Right cardiac atrium (tissue), 5 donors: ENCODE data around the gene FARP1. TPM values are rescaled to one million over a fixed set of nuclear protein-coding genes. Genes with fewer than 3 reads are reported as not detected.

Experiments
- ATAC-seq, 2 donors: fragments of 200-7000 bp; cut with Tn5 transposase; one replicate each; pipeline versions ENCODE4 v1.8.0 to v1.9.1; 2020; ENCODE audit warnings: moderate library complexity in 2 of 2, mild to moderate bottlenecking in 1 of 2
- DNase-seq, 3 donors: peaks; one replicate each; pipeline ENCODE4 v3.0.0-alpha.2; 2020
- H3K27ac ChIP-seq: one replicate; pipeline ENCODE4 v1.5.1; 2013; ENCODE audit warnings: mild to moderate bottlenecking, low read length, control low read depth, moderate library complexity
- H3K27me3 ChIP-seq: one replicate; pipeline ENCODE4 v1.6.1; 2013; ENCODE audit not compliant: control insufficient read depth, insufficient read depth
- H3K4me1 ChIP-seq: one replicate; pipeline ENCODE4 v1.6.1; 2013; ENCODE audit warnings: low read length; ENCODE audit not compliant: control insufficient read depth, insufficient read depth
- H3K4me3 ChIP-seq: one replicate; pipeline ENCODE4 v1.5.1; 2013; ENCODE audit warnings: low read length, control low read depth
- H3K9me3 ChIP-seq: one replicate; pipeline ENCODE4 v1.6.1; 2013; ENCODE audit warnings: low read length; ENCODE audit not compliant: control insufficient read depth
- WGBS: extraction: QIAGEN DNeasy Blood & Tissue Kit; methylation state at CpG from one replicate; pipeline ENCODE4 v1.1.7; 2013; 5-methylcytosine and 5-hydroxymethylcytosine counted together
- intact Hi-C, 4 donors: fragments of 100-400 bp; cut with DNase I; formaldehyde crosslinking; loops; one replicate each; pipeline versions ENCODE4 v1.11.0 to v1.14.0; 2022 to 2023
- polyA plus RNA-seq: library from polyadenylated mRNA; stranded (reverse); fragments of 200-250 nt; gene quantifications from one replicate; pipeline ENCODE4 v1.2.3, GENCODE V29; 2013
- total RNA-seq, 4 donors: library from RNA; stranded (reverse); fragmentation: NEBNext Ultra II Directional; extraction: Animal tissue kit (Norgen Biotek cat#: 25700); gene quantifications; one replicate each; pipeline ENCODE4 v1.2.1, GENCODE V29; 2021
- donor health status: healthy with polysubstance abuse.
- donor health status: DM: no; HTN: yes; CAD: no.
- donor health status: DM: no; HTN: no; CAD: no.
- donor health status: DM: no; HTN: yes; CAD: no; lungs with severe emphysema.
- donor health status: DM: yes; HTN: yes; CAD: no.

The FARP1 gene
- total and polyA plus RNA-seq, 5 donors, result 8.3 to 27.6 (median 22.7) TPM

GRCh38 chr13:98189841-98190505 is 47.1 kb downstream of the FARP1 start:
- ATAC-seq, result peak; percentile 50 to 58
- DNase-seq, result peak in 1 of 3 donors; percentile 75
- Histone ChIP-seq H3K27me3 (no peaks in the 10 kb centered on the region), H3K4me1 (peaks cover 6% of the 10 kb centered on the region), H3K4me3 (no peak overlapping the region), H3K27ac (no peak overlapping the region), H3K9me3 (no peaks in the 10 kb centered on the region)
- 13% methylated on average over 4 of the region's 4 CpGs for WGBS
- intact Hi-C loops, result no loop called here

GRCh38 chr13:98190889-98191444 is 48.1 kb downstream of the FARP1 start:
- no peak overlapping the region for H3K27ac ChIP-seq
- WGBS, result 71% methylated on average over 11 of the region's 11 CpGs
- intact Hi-C loops, result no loop called here
- H3K27me3 ChIP-seq, result no peaks in the 10 kb centered on the region
- H3K4me3 ChIP-seq, result no peak overlapping the region
- H3K4me1 ChIP-seq, result peaks cover 8% of the 10 kb centered on the region
- H3K9me3 ChIP-seq, result no peaks in the 10 kb centered on the region
- ATAC-seq (no peak), DNase-seq (peak in 1 of 3 donors; percentile 59)

- no peak overlapping the region for H3K4me3 ChIP-seq
- no peaks in the 10 kb centered on the region for H3K27me3 ChIP-seq
- H3K4me1 ChIP-seq, result peaks cover 8% of the 10 kb centered on the region
- no peak overlapping the region for H3K27ac ChIP-seq
- no peaks in the 10 kb centered on the region for H3K9me3 ChIP-seq
- intact Hi-C loops, result no loop called here
- ATAC-seq (no peak), DNase-seq (no peak)
- WGBS, result 87% methylated on average over 2 of the region's 2 CpGs
These were observed 49.1 kb downstream of the FARP1 start for GRCh38 chr13:98192008-98192407.

GRCh38 chr13:98195054-98195791 is 52.3 kb downstream of the FARP1 start:
- ATAC-seq (no peak), DNase-seq (no peak)
- Histone ChIP-seq H3K4me1 (peaks cover 4% of the 10 kb centered on the region), H3K27me3 (no peaks in the 10 kb centered on the region), H3K4me3 (no peak overlapping the region), H3K9me3 (no peaks in the 10 kb centered on the region), H3K27ac (no peak overlapping the region)
- 89% methylated on average over 10 of the region's 10 CpGs for WGBS
- intact Hi-C loops, result no loop called here

GRCh38 chr13:98198683-98199082 is 55.8 kb downstream of the FARP1 start:
- Histone ChIP-seq H3K9me3 (no peaks in the 10 kb centered on the region), H3K27ac (no peak overlapping the region), H3K4me1 (peaks cover 1% of the 10 kb centered on the region), H3K27me3 (no peaks in the 10 kb centered on the region), H3K4me3 (no peak overlapping the region)
- WGBS, result 86% methylated on average over 4 of the region's 4 CpGs
- ATAC-seq, result no peak
- no peak for DNase-seq
- intact Hi-C loops, result no loop called here

- no peaks in the 10 kb centered on the region for H3K27me3 ChIP-seq
- H3K27ac ChIP-seq, result no peak overlapping the region
- DNase-seq (no peak), ATAC-seq (no peak)
- intact Hi-C loops, result no loop called here
- H3K4me3 ChIP-seq, result no peak overlapping the region
- H3K9me3 ChIP-seq, result no peaks in the 10 kb centered on the region
- H3K4me1 ChIP-seq, result peaks cover 1% of the 10 kb centered on the region
- WGBS, result 64% methylated on average over 4 of the region's 4 CpGs
These were observed 56.6 kb downstream of the FARP1 start for GRCh38 chr13:98199480-98199879.

GRCh38 chr13:98200211-98200878 is 57.5 kb downstream of the FARP1 start:
- intact Hi-C loops, result no loop called here
- no peak overlapping the region for H3K27ac ChIP-seq
- H3K4me3 ChIP-seq, result no peak overlapping the region
- no peak for DNase-seq
- WGBS, result 92% methylated on average over 5 of the region's 5 CpGs
- H3K27me3 ChIP-seq, result no peaks in the 10 kb centered on the region
- no peaks in the 10 kb centered on the region for H3K9me3 ChIP-seq
- H3K4me1 ChIP-seq, result no peaks in the 10 kb centered on the region
- ATAC-seq, result no peak

- DNase-seq, result no peak
- H3K4me3 ChIP-seq, result no peak overlapping the region
- WGBS, result 95% methylated on average over 8 of the region's 8 CpGs
- no peaks in the 10 kb centered on the region for H3K27me3 ChIP-seq
- ATAC-seq, result no peak
- no peak overlapping the region for H3K27ac ChIP-seq
- H3K4me1 ChIP-seq, result no peaks in the 10 kb centered on the region
- intact Hi-C loops, result no loop called here
- H3K9me3 ChIP-seq, result no peaks in the 10 kb centered on the region
These were observed 58.3 kb downstream of the FARP1 start for GRCh38 chr13:98201189-98201588.

GRCh38 chr13:98201984-98202383 is 59.1 kb downstream of the FARP1 start:
- intact Hi-C loops, result no loop called here
- Histone ChIP-seq H3K9me3 (no peaks in the 10 kb centered on the region), H3K4me3 (no peak overlapping the region), H3K4me1 (no peaks in the 10 kb centered on the region), H3K27me3 (no peaks in the 10 kb centered on the region), H3K27ac (no peak overlapping the region)
- ATAC-seq (peak; percentile 59 to 61), DNase-seq (peak in 1 of 3 donors; percentile 60)
- WGBS, result 50% methylated on average over 6 of the region's 6 CpGs

- intact Hi-C loops, result no loop called here
- Histone ChIP-seq H3K9me3 (no peaks in the 10 kb centered on the region), H3K4me3 (no peak overlapping the region), H3K27ac (no peak overlapping the region), H3K4me1 (no peaks in the 10 kb centered on the region), H3K27me3 (no peaks in the 10 kb centered on the region)
- WGBS, result 78% methylated on average over 8 of the region's 8 CpGs
- ATAC-seq (no peak), DNase-seq (no peak)
These were observed 60.9 kb downstream of the FARP1 start for GRCh38 chr13:98203646-98204326.
